Osteoblast (primary cell): ENCODE results near the gene CRYBG2. TPM values are rescaled to one million over a fixed set of nuclear protein-coding genes. Genes with fewer than 3 reads are reported as not detected.

Experiments
- DNase-seq: peaks from one replicate; pipeline ENCODE4 v3.0.0; 2011; ENCODE audit warnings: low spot score, mixed read lengths; ENCODE audit not compliant: insufficient read length; ENCODE audit errors: missing footprints
- H2AFZ ChIP-seq: 2 replicates; pipeline ENCODE4 v1.6.0; 2011; ENCODE audit warnings: mild to moderate bottlenecking, low read length
- H3K27ac ChIP-seq: 2 replicates; pipeline ENCODE4 v1.5.1; 2011; ENCODE audit warnings: mild to moderate bottlenecking, low read depth, low read length, moderate library complexity
- H3K27me3 ChIP-seq: 2 replicates; pipeline ENCODE4 v1.6.0; 2012; ENCODE audit warnings: mild to moderate bottlenecking, control low read depth, inconsistent platforms, low read length, moderate library complexity; ENCODE audit not compliant: insufficient read depth
- H3K36me3 ChIP-seq: 2 replicates; pipeline ENCODE4 v1.5.1; 2011; ENCODE audit warnings: mild to moderate bottlenecking, low read length, control low read depth, moderate library complexity; ENCODE audit not compliant: insufficient read depth
- H3K4me1 ChIP-seq: 2 replicates; pipeline ENCODE4 v1.5.1; 2011; ENCODE audit warnings: mild to moderate bottlenecking, low read length, control low read depth, moderate library complexity; ENCODE audit not compliant: insufficient read depth
- H3K4me2 ChIP-seq: 2 replicates; pipeline ENCODE4 v1.6.0; 2011; ENCODE audit warnings: mild to moderate bottlenecking, low read length; ENCODE audit not compliant: insufficient read depth
- H3K4me3 ChIP-seq: fragments of 200-600 bp; sonication (generic); 3 replicates; pipeline ENCODE4 v1.5.1; 2012; ENCODE audit warnings: mild to moderate bottlenecking, low read length, inconsistent platforms; ENCODE audit not compliant: insufficient read depth
- H3K79me2 ChIP-seq: 2 replicates; pipeline ENCODE4 v1.6.0; 2012; ENCODE audit warnings: mild to moderate bottlenecking, low read length, control low read depth, inconsistent platforms; ENCODE audit not compliant: insufficient read depth
- H3K9me3 ChIP-seq: 2 replicates; pipeline ENCODE4 v1.5.1; 2011; ENCODE audit warnings: low read depth, low read length, control low read depth
- H4K20me1 ChIP-seq: 2 replicates; pipeline ENCODE4 v1.6.0; 2012; ENCODE audit warnings: mild to moderate bottlenecking, low read length, control low read depth; ENCODE audit not compliant: insufficient read depth
- CTCF ChIP-seq: IDR thresholded peaks from 2 replicates; pipeline ENCODE4 v1.5.1; 2011; ENCODE audit warnings: mild to moderate bottlenecking, low read depth, low read length, moderate library complexity; ENCODE audit errors: extremely low read depth
- total RNA-seq: library from RNA; depleted of rRNA; stranded (reverse); fragments of >200 nt; gene quantifications from 2 replicates; pipeline ENCODE4 v1.2.3, GENCODE V29; 2012

The CRYBG2 gene
- total RNA-seq, 1 donor: not detected

- peak within 1 kb of the TSS; percentile 65 for H3K27ac ChIP-seq
Observed at GRCh38 chr1:26306290-26307229, 47.4 kb downstream of the CRYBG2 start, which contains the start of gene UBXN11. TSS of gene UBXN11 (minus strand) at chr1:26306636. CDS start at chr1:26302883, 3,753 bp downstream.

GRCh38 chr1:26305667-26306289, 48.2 kb downstream of the CRYBG2 start:
- Histone ChIP-seq H3K79me2 (peaks cover 19% of the 10 kb centered on the region), H3K4me2 (peak overlapping the region; percentile 78), H3K27me3 (no peaks in the 10 kb centered on the region), H3K36me3 (no peaks in the 10 kb centered on the region), H3K9me3 (no peaks in the 10 kb centered on the region), H3K27ac (peak overlapping the region; percentile 65), H3K4me1 (peaks cover 24% of the 10 kb centered on the region), H2AFZ (peak overlapping the region; percentile 96), H3K4me3 (peak overlapping the region; percentile 86), H4K20me1 (no peaks in the 10 kb centered on the region)
- TF ChIP-seq CTCF: no peak
- DNase-seq: peak; percentile 23

More at GRCh38 chr1:26306290-26307229, 47.4 kb downstream of the CRYBG2 start, which contains the start of gene UBXN11:
- Histone ChIP-seq H3K4me3 (peak within 1 kb of the TSS; percentile 86), H3K4me2 (peak within 1 kb of the TSS; percentile 78), H2AFZ (peak within 1 kb of the TSS; percentile 96), H3K9me3 (no peaks in the 10 kb centered on the region), H3K36me3 (no peaks in the 10 kb centered on the region), H3K27me3 (no peaks in the 10 kb centered on the region), H3K4me1 (peaks cover 24% of the 10 kb centered on the region), H4K20me1 (no peaks in the 10 kb centered on the region), H3K79me2 (peaks cover 13% of the 10 kb centered on the region)
- no peak for TF ChIP-seq CTCF
- peak; percentile 99 for DNase-seq

GRCh38 chr1:26302733-26303405, 51.1 kb downstream of the CRYBG2 start:
- Histone ChIP-seq H3K9me3 (no peaks in the 10 kb centered on the region), H2AFZ (peak overlapping the region; percentile 54), H3K27ac (peak overlapping the region; percentile 45), H4K20me1 (no peaks in the 10 kb centered on the region), H3K4me1 (peaks cover 29% of the 10 kb centered on the region), H3K79me2 (peaks cover 23% of the 10 kb centered on the region), H3K36me3 (no peaks in the 10 kb centered on the region), H3K4me2 (peak overlapping the region; percentile 4), H3K4me3 (no peak overlapping the region), H3K27me3 (no peaks in the 10 kb centered on the region)
- no peak for TF ChIP-seq CTCF
- peak; percentile 98 for DNase-seq
